ENCODE results near the gene OXCT2.

GRCh38 chr1:39745016-39745670 lies 26.0 kb downstream of the OXCT2 start:
- TF ChIP-seq GATA2 (IDR thresholded peaks at IDR 0.05; ENCODE audit: low read depth, low read length), result no peak
- no peak for TF ChIP-seq GATA3 (IDR thresholded peaks at IDR 0.05; ENCODE audit: low read depth, low read length)

All from SH-SY5Y (cell line).